HG02840 (cell line): Measurements from ENCODE around the gene WDR82.

Experiments used
- ATAC-seq: cut with Tn5 transposase; IDR thresholded peaks from one replicate; pipeline ENCODE4 v1.9.1; 2021; ENCODE audit warnings: mild to moderate bottlenecking, moderate library complexity, moderate number of reproducible peaks; ENCODE audit not compliant: unreplicated experiment, low FRiP score

Gene WDR82

GRCh38 chr3:52262447-52262846 lies 16.0 kb downstream of the WDR82 start:
- no peak for ATAC-seq

GRCh38 chr3:52259448-52259847 lies 19.0 kb downstream of the WDR82 start:
- ATAC-seq: no peak

GRCh38 chr3:52259035-52259434 lies 19.4 kb downstream of the WDR82 start:
- ATAC-seq: no peak

- ATAC-seq: no peak
Measured at GRCh38 chr3:52257911-52258310, 20.5 kb downstream of the WDR82 start.

GRCh38 chr3:52256622-52257021 lies 21.8 kb downstream of the WDR82 start:
- no peak for ATAC-seq

- no peak for ATAC-seq
Measured at GRCh38 chr3:52256159-52256558, 22.3 kb downstream of the WDR82 start.

GRCh38 chr3:52254608-52255007 lies 23.8 kb downstream of the WDR82 start:
- ATAC-seq: no peak

- ATAC-seq: peak; percentile 76
Measured at GRCh38 chr3:52253314-52254304, 24.8 kb downstream of the WDR82 start.

- no peak for ATAC-seq
Measured at GRCh38 chr3:52250122-52250521, 28.3 kb downstream of the WDR82 start.

GRCh38 chr3:52249683-52250082 lies 28.8 kb downstream of the WDR82 start:
- no peak for ATAC-seq

- ATAC-seq: no peak
Measured at GRCh38 chr3:52248816-52249547, 29.5 kb downstream of the WDR82 start.

- ATAC-seq: no peak
Measured at GRCh38 chr3:52248165-52248541, 30.3 kb downstream of the WDR82 start.

GRCh38 chr3:52247409-52248164 lies 30.9 kb downstream of the WDR82 start:
- ATAC-seq: no peak

- no peak for ATAC-seq
Measured at GRCh38 chr3:52246728-52247408, 31.6 kb downstream of the WDR82 start.

- ATAC-seq: no peak
Measured at GRCh38 chr3:52246264-52246620, 32.2 kb downstream of the WDR82 start.

- ATAC-seq: no peak
Measured at GRCh38 chr3:52245322-52246263, 32.9 kb downstream of the WDR82 start, which contains the start of gene PPM1M. PPM1M (plus strand) TSS chr3:52245759; CDS start chr3:52245825, 66 bp downstream.

- no peak for ATAC-seq
Measured at GRCh38 chr3:52243791-52244628, 34.4 kb downstream of the WDR82 start.

GRCh38 chr3:52242039-52242438 lies 36.4 kb downstream of the WDR82 start:
- ATAC-seq: no peak
